ENCODE measurements around the gene ELL. TPM values are rescaled to one million over a fixed set of nuclear protein-coding genes. Genes with fewer than 3 reads are reported as not detected.

The ELL gene
- total RNA-seq, 1 experiment from 2014 or later = 17.3 TPM

DNA sequence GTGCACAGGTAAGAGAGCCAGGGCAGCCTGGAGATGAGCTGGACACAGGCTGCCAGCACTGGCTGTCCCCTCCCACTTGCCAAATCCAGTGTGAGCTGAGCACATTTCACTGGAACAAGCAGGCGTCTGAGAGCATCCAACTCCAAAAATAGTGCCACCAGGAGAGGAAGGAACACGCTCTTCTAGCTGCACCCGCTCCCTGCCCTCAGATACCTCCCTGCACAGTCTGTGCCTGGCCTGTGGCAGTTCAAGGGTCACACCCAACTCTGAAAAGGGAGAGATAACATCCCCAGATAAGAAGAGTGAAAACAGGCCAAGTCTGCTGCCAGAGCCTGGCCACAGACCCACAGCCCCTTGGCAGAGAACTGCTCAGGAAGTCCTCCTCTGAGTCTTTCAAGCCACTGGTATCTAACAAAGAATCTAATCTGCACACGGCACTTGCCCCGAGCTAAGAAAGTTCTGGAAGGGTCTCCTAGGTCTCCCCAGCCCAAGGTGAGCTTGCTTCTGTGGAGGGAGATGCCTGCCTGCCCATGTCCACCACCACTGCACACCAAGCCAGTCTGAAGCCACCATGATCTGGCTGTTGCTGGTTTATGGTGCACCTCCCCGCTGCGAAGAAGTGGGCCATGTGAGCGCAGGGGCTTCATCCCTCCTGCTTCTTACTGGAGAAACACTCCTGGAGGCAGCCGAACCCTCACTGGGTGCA, 14.7 kb downstream of the ELL start:
- Mint-ChIP-seq H3K27ac (peak overlapping the region; percentile 95), H3K36me3 (no peaks in the 10 kb centered on the region), H3K4me1 (peaks cover 10% of the 10 kb centered on the region), H3K4me3 (no peak overlapping the region), H3K9me3 (no peaks in the 10 kb centered on the region), H3K27me3 (ENCODE audit: low read depth) (no peaks in the 10 kb centered on the region)
- ATAC-seq (no peak), DNase-seq (ENCODE audit: low spot score) (no peak)
- TF ChIP-seq, protein P1, sequence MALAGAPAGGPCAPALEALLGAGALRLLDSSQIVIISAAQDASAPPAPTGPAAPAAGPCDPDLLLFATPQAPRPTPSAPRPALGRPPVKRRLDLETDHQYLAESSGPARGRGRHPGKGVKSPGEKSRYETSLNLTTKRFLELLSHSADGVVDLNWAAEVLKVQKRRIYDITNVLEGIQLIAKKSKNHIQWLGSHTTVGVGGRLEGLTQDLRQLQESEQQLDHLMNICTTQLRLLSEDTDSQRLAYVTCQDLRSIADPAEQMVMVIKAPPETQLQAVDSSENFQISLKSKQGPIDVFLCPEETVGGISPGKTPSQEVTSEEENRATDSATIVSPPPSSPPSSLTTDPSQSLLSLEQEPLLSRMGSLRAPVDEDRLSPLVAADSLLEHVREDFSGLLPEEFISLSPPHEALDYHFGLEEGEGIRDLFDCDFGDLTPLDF (CRISPR knock-in tag; IDR thresholded peaks at IDR 0.05) = no peak
- TF ChIP-seq ZNF423 (CRISPR knock-in tag; IDR thresholded peaks at IDR 0.05) = no peak
- no peak for TF ChIP-seq ZNF263 (CRISPR knock-in tag; IDR thresholded peaks at IDR 0.05; ENCODE audit: low read depth)
- TF ChIP-seq, protein P2, sequence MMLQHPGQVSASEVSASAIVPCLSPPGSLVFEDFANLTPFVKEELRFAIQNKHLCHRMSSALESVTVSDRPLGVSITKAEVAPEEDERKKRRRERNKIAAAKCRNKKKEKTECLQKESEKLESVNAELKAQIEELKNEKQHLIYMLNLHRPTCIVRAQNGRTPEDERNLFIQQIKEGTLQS (CRISPR knock-in tag; conservative IDR thresholded peaks at IDR 0.05) = no peak
- TF ChIP-seq, protein P3, sequence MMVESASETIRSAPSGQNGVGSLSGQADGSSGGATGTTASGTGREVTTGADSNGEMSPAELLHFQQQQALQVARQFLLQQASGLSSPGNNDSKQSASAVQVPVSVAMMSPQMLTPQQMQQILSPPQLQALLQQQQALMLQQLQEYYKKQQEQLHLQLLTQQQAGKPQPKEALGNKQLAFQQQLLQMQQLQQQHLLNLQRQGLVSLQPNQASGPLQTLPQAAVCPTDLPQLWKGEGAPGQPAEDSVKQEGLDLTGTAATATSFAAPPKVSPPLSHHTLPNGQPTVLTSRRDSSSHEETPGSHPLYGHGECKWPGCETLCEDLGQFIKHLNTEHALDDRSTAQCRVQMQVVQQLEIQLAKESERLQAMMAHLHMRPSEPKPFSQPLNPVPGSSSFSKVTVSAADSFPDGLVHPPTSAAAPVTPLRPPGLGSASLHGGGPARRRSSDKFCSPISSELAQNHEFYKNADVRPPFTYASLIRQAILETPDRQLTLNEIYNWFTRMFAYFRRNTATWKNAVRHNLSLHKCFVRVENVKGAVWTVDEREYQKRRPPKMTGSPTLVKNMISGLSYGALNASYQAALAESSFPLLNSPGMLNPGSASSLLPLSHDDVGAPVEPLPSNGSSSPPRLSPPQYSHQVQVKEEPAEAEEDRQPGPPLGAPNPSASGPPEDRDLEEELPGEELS (CRISPR knock-in tag; IDR thresholded peaks at IDR 0.05) = no peak
- TF ChIP-seq, protein P4, sequence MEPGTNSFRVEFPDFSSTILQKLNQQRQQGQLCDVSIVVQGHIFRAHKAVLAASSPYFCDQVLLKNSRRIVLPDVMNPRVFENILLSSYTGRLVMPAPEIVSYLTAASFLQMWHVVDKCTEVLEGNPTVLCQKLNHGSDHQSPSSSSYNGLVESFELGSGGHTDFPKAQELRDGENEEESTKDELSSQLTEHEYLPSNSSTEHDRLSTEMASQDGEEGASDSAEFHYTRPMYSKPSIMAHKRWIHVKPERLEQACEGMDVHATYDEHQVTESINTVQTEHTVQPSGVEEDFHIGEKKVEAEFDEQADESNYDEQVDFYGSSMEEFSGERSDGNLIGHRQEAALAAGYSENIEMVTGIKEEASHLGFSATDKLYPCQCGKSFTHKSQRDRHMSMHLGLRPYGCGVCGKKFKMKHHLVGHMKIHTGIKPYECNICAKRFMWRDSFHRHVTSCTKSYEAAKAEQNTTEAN (CRISPR knock-in tag; IDR thresholded peaks at IDR 0.05) = no peak
- no peak for TF ChIP-seq TP53 (CRISPR knock-in tag; IDR thresholded peaks at IDR 0.05)
- TF ChIP-seq, protein P5, sequence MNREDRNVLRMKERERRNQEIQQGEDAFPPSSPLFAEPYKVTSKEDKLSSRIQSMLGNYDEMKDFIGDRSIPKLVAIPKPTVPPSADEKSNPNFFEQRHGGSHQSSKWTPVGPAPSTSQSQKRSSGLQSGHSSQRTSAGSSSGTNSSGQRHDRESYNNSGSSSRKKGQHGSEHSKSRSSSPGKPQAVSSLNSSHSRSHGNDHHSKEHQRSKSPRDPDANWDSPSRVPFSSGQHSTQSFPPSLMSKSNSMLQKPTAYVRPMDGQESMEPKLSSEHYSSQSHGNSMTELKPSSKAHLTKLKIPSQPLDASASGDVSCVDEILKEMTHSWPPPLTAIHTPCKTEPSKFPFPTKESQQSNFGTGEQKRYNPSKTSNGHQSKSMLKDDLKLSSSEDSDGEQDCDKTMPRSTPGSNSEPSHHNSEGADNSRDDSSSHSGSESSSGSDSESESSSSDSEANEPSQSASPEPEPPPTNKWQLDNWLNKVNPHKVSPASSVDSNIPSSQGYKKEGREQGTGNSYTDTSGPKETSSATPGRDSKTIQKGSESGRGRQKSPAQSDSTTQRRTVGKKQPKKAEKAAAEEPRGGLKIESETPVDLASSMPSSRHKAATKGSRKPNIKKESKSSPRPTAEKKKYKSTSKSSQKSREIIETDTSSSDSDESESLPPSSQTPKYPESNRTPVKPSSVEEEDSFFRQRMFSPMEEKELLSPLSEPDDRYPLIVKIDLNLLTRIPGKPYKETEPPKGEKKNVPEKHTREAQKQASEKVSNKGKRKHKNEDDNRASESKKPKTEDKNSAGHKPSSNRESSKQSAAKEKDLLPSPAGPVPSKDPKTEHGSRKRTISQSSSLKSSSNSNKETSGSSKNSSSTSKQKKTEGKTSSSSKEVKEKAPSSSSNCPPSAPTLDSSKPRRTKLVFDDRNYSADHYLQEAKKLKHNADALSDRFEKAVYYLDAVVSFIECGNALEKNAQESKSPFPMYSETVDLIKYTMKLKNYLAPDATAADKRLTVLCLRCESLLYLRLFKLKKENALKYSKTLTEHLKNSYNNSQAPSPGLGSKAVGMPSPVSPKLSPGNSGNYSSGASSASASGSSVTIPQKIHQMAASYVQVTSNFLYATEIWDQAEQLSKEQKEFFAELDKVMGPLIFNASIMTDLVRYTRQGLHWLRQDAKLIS (CRISPR knock-in tag; IDR thresholded peaks at IDR 0.05; ENCODE audit: borderline replicate concordance) = no peak
- POLR2A ChIA-PET = interaction anchor here (1.0 kb wide), 1 partner anchor 17 kb away, joined by 3 read pairs; no protein-coding TSS in a partner anchor
- CTCF ChIA-PET = interaction anchor here (0.6 to 6.1 kb wide), 7 partner anchors 10 to 46 kb away, joined by 3 to 55 read pairs (median 5); partner anchors contain the start of gene ELL

DNA sequence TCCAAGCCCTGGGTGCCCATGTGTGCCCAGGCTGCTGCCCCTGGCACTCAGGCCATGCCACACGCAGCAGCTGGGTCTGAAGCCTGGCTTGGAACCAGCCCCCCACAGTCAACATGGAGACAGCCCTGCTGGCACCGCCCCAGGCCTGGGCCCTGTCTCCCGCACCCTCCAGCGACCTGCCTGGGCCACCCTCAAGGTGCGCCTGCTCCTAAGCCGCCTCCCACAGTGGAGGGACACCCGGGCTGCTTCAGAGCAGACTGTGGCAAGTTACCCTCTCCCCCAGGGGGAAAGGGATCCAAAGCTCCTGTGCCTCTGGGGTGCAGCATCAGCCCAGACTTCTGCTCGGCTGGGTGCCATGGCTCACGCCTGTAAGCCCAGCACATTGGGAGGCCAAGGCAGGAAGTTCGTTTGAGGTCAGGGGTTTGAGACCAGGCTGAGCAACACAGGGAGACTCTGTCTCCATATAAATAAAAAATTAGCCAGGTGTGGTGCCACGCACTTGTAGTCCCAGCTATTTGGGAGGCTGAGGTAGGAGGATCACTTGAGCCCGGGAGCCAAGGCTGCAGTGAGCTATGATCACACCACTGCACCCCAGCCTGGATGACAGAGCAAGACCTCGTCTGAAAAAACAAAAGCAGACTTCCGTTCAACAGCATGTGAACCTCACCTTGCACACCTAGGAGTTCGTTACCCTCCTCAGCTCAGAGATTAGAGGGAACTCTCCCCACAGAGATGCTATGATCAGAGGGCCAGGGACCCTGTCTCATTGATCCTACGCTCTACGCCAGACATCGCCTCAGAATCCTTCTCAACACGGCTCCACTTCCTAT, 15.6 kb downstream of the ELL start:
- Mint-ChIP-seq H3K9me3 (no peaks in the 10 kb centered on the region), H3K27me3 (ENCODE audit: low read depth) (no peaks in the 10 kb centered on the region), H3K4me1 (peaks cover 10% of the 10 kb centered on the region), H3K4me3 (no peak overlapping the region), H3K27ac (peak overlapping the region; percentile 95; the same call in 1 of the 2 replicates), H3K36me3 (no peaks in the 10 kb centered on the region)
- CTCF ChIA-PET = interaction anchor here (0.6 to 6.1 kb wide), 8 partner anchors 9 to 84 kb away, joined by 3 to 55 read pairs (median 4); partner anchors contain the start of gene ELL
- no peak for DNase-seq (ENCODE audit: low spot score)
- ATAC-seq = no peak
- POLR2A ChIA-PET = interaction anchor here (0.6 kb wide), 1 partner anchor 81 kb away, joined by 9 read pairs; no protein-coding TSS in a partner anchor
- TF ChIP-seq FOXK1 (CRISPR knock-in tag; IDR thresholded peaks at IDR 0.05) (no peak), GRHL2 (CRISPR knock-in tag; IDR thresholded peaks at IDR 0.05; ENCODE audit: insufficient replicate concordance, severe bottlenecking) (no peak), SOX15 (CRISPR knock-in tag; IDR thresholded peaks at IDR 0.05) (no peak), NR2C2 (CRISPR knock-in tag; IDR thresholded peaks at IDR 0.05) (no peak)
- TF ChIP-seq, protein P6, sequence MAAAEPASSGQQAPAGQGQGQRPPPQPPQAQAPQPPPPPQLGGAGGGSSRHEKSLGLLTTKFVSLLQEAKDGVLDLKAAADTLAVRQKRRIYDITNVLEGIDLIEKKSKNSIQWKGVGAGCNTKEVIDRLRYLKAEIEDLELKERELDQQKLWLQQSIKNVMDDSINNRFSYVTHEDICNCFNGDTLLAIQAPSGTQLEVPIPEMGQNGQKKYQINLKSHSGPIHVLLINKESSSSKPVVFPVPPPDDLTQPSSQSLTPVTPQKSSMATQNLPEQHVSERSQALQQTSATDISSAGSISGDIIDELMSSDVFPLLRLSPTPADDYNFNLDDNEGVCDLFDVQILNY (CRISPR knock-in tag; IDR thresholded peaks at IDR 0.05) = no peak
- TF ChIP-seq, protein P7, sequence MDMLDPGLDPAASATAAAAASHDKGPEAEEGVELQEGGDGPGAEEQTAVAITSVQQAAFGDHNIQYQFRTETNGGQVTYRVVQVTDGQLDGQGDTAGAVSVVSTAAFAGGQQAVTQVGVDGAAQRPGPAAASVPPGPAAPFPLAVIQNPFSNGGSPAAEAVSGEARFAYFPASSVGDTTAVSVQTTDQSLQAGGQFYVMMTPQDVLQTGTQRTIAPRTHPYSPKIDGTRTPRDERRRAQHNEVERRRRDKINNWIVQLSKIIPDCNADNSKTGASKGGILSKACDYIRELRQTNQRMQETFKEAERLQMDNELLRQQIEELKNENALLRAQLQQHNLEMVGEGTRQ (CRISPR knock-in tag; IDR thresholded peaks at IDR 0.05) = no peak
- TF ChIP-seq, protein P8, sequence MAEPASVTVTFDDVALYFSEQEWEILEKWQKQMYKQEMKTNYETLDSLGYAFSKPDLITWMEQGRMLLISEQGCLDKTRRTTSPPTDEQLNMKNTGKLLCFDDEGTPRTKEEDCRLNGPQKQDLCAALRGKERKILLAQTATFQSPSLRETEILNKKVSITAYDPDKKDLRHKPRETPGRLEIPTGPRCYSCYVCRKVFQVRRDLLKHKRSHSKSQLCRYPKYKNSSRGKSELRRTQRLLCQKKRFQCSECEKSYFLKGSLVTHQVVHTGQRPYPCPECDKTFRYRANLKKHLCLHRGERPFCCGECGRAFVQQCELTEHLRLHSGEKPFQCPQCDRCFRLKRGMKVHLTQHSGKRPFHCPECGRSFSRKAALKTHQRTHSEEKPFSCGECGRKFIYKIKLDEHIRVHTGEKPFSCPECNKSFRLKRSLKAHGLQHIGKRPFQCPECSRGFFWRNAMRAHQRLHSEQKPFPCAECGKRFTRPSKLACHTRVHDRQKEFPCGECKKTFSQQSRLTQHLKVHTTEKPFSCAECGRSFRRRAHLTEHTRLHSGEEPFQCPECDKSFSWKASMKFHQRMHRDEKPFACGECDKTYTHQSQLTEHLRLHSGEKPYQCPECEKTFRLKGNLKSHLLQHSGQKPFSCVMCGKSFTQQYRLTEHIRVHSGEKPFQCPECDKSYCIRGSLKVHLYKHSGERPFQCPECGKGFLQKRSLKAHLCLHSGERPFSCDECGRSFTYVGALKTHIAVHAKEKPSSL (CRISPR knock-in tag; conservative IDR thresholded peaks at IDR 0.05) = no peak
- TF ChIP-seq, protein P9, sequence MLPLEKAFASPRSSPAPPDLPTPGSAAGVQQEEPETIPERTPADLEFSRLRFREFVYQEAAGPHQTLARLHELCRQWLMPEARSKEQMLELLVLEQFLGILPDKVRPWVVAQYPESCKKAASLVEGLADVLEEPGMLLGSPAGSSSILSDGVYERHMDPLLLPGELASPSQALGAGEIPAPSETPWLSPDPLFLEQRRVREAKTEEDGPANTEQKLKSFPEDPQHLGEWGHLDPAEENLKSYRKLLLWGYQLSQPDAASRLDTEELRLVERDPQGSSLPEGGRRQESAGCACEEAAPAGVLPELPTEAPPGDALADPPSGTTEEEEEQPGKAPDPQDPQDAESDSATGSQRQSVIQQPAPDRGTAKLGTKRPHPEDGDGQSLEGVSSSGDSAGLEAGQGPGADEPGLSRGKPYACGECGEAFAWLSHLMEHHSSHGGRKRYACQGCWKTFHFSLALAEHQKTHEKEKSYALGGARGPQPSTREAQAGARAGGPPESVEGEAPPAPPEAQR (CRISPR knock-in tag; IDR thresholded peaks at IDR 0.05) = no peak
